ENCODE measurements around the gene UPP2.

The UPP2 gene

DNA sequence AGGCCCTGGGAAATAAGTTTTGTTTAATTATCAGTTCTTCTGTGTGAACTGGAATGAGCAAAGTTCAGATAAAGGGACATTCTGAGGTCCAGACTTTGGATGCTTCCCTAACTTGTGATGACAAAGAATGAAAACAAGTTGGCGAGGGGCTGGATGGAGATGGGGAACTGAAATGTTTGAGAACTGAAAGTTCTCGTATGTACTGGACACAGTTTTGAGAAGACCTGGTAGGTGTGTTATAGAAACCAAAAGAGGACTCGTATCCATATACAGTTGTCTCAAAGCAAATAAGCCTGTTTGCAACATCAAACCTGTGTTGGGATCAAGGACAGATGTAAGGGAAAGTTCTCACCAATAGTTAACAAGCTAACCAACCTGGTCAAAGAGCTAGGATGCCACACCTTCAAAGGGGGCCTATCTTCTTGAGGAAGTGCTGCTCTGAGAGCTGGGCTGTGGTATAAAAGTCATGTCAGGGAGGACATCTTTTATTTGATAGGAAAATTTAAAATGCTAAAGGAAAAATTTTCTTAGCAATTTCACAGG is at the start of gene UPP2:
UPP2 (plus strand) TSS at position 493 of the 543 bp plus-strand sequence. CDS start 188 bp downstream, outside the sequence.
- DNase-seq (ENCODE audit: low read depth in 2 of 2): no peak

DNA sequence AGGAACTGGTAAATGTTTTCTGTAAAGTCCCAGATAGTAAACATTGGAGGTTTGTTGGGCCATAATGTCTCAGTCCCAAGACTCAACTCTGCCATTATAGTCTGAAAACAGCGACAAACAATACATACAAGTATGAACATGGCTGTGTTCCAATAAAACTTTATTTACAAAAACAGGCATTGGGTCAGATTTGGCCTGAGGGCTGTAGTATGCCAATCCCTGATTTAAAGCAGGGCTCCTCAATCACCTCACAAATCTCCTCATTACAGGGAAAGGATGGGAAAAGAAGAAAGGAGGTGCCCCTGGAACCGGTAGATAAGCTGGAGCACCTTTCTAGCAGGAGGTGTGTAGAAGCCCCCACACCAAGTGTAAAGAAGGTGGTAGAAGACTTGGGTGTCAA is 48.9 kb upstream of the UPP2 start:
- DNase-seq (ENCODE audit: low read depth in 2 of 2): no peak

DNA sequence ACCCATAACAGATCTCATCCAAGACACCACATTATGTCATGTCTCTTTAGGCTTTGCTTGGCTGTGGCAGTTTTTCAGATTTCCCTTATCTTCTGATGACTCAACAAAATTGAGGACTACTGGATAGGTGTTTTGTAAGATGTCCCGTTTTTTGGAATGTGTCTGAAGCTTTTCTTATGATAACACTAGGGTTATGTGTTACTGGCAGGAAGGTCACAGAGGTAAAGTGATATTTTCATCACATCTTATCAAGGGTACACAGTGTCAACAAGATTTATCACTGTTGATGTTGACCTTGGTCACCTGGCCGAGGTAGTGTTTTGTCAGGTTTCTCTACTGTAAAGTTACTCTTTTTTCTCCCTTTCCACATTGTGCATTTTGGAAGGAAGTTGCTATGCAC is 44.8 kb upstream of the UPP2 start:
- no peak for DNase-seq (ENCODE audit: low read depth in 2 of 2)

DNA sequence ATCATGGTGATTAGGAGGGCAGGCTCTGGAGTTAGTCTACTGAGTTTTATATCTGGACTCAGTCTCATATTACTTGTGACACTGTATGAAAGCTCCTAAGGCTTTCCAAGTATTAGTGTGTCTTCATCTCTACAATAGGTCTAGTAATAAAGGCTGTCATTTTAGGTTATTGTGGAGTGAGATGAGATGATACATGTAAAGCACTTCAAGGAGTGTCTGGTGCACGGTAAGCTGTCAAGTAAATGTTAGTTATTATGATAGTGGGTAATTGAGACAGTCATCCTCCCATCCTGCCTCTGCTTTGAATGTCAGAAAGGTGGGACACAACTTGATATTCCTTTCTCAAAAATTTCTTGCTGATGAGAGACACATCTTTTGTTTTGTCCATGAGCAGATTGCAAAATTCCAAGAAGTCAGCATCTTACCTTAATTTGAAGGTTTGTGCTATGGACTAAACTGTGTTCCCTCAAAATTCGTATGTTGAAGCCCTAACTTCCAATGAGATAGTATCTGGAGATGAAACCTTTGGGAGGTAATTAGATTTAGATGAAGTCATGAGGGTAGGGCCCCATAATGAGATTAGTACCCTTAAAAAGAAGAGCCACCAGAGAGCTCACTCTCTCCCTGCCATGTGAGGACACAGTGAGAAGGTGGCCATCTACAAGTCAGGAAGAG is 41.4 kb upstream of the UPP2 start:
- DNase-seq (ENCODE audit: low read depth in 2 of 2): no peak

GRCh38 chr2:158060835-158061435 is 40.7 kb upstream of the UPP2 start:
- DNase-seq (ENCODE audit: low read depth in 2 of 2): peak in 1 of 2 experiments; percentile 14

DNA sequence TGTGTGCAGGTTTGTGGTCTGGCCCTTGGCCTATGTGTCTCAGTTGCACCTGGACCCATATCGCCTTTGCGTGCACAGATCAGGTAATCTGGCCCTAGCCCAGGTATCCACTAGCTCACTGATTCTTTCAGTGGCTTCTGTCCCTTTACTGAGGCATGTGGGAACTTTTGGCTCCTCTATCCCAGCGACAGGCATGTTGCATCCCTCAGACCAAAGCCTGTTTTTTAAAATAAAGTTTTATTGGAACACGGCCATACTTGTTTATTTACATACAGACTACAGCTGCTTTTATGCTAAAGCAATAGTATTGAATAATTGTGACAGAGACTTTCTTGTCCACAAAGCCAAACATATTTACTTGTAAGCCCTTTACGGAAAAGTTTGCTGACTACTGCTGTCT is 39.9 kb upstream of the UPP2 start:
- DNase-seq (ENCODE audit: low read depth in 2 of 2): no peak

GRCh38 chr2:158066046-158066713 is 35.5 kb upstream of the UPP2 start:
- no peak for DNase-seq (ENCODE audit: low read depth in 2 of 2)

DNA sequence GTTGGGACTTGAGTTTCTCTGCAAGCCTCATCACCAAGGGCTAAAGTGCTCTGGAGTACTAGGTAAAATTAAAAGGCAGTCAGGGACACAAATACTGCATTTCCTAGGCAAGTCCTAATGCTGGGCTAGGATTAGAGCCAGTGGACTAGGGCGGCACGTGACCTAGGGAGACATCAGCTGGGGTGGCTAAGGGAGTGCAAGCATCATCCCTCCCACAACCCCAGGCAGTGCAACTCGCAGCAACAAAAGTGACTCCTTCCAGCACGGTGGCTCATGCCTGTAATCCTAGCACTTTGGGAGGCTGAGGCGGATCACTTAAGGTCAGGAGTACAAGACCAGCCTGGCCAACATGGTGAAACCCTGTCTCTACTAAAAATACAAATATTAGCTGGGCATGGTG is 30.7 kb upstream of the UPP2 start:
- no peak for DNase-seq (ENCODE audit: low read depth in 2 of 2)

DNA sequence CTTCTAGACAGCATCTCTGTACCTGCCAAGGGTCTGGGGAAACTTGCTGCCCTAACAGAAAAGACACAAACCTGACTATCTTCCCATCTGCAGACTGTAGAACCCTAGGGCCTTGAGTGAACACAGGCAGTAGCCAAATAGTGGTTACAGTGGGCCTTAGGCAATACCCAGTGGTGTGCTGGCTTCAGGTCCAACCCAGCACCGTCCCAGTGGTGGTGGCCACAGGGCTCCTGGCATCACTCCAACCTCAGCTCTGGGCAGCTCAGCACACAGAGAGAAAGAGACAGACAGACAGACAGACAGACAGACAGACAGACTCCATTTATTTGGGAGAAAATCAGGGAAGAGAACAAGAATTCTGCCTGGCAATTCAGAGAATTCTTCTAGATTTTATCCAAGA is 29.3 kb upstream of the UPP2 start:
- DNase-seq (ENCODE audit: low read depth in 2 of 2): no peak

DNA sequence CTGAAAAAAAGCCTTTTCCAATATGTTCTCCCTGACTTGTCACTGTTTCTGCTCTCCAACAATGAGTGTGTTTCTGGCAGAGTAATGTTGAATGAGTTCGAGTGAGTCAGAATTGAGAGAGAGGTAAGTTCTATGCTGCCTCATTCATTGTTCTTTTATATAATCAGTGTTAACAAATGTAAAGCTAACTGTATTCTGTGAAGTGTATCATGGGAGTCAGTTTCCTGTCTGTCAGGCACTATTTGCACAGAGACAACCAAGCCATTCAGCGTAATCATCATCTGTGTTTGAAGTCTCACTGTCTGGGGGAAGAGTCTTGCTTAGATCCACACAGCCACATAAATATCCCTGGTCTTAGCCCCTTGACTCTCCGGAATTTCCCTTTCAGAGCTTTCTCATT is 22.0 kb upstream of the UPP2 start:
- no peak for DNase-seq (ENCODE audit: low read depth in 2 of 2)

DNA sequence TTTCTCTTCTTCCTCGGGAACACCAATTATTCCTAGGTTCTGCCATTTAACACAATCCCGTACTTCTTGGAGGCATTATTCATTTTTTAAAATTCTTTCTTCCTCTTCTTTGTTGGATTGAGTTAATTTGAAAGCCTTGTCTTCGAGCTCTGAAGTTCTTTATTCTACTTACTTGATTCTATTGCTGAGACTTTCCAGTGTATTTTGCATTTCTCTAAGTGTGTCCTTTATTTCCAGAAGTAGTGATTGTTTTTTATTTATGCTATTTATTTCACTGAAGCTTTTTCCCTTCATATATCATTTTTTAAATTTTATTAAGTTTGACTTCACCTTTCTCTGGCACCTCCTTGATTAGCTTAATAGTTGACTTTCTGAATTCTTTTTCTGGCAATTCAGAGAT is 13.6 kb upstream of the UPP2 start:
- DNase-seq (ENCODE audit: low read depth in 2 of 2): no peak

DNA sequence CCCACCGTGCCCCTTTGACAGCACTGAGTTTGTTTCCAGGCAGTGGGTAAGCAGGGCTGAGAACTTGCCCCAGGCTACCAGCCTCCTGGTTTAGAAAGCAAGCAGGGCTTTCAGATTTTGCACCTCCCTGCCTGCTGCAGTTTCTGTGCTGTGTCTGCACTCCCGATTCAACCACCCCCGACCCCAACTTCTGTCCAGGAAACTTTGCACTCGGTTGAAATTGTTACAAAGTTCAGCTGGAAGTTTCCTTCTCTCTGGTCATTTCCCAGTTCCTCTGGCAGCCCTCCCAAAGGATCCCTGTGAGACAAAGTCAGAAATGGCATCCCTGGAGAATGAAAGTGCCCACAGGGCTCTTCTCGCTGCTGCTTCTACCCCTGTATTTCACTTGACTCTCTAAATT is 12.4 kb upstream of the UPP2 start:
- DNase-seq (ENCODE audit: low read depth in 2 of 2): no peak

DNA sequence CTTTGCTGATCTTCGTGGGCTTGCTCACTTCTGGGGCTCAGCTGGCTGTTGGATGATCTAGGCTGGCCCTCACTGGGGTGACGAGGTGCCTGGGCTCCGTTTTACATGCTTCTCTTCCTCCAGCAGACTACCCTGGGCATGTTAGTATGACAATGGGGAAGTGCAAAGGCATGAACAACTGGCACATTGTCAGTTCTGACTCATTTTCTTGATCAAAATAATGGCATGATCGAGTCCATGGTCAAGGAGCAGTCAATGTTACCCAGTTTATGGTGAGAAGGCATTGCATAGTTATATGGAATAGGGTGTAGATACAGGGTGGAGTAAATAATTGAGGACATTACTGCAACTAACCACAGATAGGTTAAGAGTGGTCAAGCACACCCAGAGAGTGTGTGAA is 10.0 kb upstream of the UPP2 start:
- DNase-seq (ENCODE audit: low read depth in 2 of 2): no peak

DNA sequence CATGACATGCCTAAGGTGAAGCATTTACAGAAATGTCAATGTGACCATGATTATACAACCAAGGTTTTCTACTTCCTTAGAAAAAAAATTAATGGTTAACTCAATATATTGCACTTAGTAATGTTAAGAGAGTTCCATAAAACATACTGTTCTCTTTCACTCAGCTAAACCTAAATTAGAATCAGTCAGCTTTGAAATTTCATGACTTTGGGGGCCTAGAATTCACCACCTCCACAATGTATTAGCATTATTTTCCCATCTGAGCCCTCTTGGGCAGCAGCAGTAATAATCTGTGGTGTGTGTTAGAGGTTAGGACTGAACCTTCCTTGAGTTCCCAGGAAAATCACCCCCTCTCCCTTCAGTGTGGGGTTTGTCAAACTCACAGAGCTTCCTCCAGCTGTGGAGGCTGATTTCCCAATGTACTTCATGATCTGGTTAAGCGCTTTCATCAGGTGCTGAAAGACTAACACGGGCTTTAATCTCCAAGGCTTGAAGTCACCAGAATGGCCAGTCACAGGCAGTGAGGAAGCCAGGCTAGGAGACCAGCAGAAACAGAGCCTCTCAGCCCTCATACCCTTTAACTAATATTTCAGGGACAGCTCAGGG is 7.1 kb upstream of the UPP2 start:
- DNase-seq (ENCODE audit: low read depth in 2 of 2): no peak

GRCh38 chr2:158095269-158095668 is 6.4 kb upstream of the UPP2 start:
- DNase-seq (ENCODE audit: low read depth in 2 of 2): no peak

- no peak for DNase-seq (ENCODE audit: low read depth in 2 of 2)
Observed at GRCh38 chr2:158095912-158096311, 5.8 kb upstream of the UPP2 start.

DNA sequence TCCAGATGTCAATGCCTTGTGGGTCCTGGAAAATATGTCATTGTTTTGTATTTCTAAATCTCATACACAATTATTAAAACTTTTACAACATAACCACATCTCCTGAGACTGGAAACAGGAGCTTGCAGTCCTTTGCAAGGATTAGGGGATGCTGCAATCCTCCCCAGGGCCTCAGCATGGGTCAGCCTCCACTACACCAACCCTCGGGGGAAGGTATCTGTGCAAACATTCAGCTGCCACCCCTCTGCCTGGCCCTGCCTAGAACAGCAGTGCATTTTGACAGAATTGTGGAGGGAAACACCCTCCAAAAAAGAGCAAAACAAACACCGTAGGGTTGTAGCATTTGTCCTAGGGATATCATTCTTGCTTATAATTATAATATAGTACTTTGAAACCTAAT is 4.2 kb upstream of the UPP2 start:
- no peak for DNase-seq (ENCODE audit: low read depth in 2 of 2)

DNA sequence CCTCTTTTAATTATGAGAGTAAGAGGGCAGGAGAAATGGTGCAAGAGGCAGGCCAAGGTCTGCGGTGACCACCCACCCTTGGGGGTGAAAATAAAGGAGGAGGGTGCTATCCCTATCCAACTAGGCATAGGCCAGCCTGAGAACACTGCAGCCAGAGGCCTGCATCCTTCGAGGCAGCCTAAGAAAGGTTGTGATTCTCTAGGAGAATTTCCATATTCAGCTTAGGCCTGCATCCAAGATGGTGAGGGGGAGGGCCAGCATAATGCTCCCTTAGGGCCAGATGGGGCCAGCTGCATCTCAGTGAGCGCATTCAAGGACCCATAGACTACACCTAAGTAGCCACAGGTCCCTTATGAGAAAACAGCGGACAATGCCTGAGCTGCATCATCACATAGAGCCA is 3.5 kb upstream of the UPP2 start:
- no peak for DNase-seq (ENCODE audit: low read depth in 2 of 2)

GRCh38 chr2:158099716-158100115 is 2.0 kb upstream of the UPP2 start:
- DNase-seq (ENCODE audit: low read depth in 2 of 2): no peak

GRCh38 chr2:158100411-158100810 is 1.3 kb upstream of the UPP2 start:
- no peak for DNase-seq (ENCODE audit: low read depth in 2 of 2)

GRCh38 chr2:158102446-158102845 is 770 bp downstream of the UPP2 start:
- DNase-seq (ENCODE audit: low read depth in 2 of 2): no peak

- DNase-seq (ENCODE audit: low read depth in 2 of 2): no peak
Observed at GRCh38 chr2:158103411-158104012, 1.8 kb downstream of the UPP2 start.
